Measurements from ENCODE around the gene DDX3X. TPM values are rescaled to one million over a fixed set of nuclear protein-coding genes. Genes with fewer than 3 reads are reported as not detected.

DDX3X gene
- total and polyA plus RNA-seq, 2 experiments from 2014 or later = 68.1 to 239 TPM

- no peak for TF ChIP-seq ZNF462 (CRISPR knock-in tag; IDR thresholded peaks at IDR 0.05)
Measured at GRCh38 chrX:41312786-41313185, 21.2 kb upstream of the DDX3X start (continued).

GRCh38 chrX:41313419-41313818 lies 20.5 kb upstream of the DDX3X start:
- no peaks in the 10 kb centered on the region for H3K4me1 Mint-ChIP-seq
- H3K27ac Mint-ChIP-seq = no peak overlapping the region
- H3K36me3 ChIP-seq (ENCODE audit: insufficient read depth) = no peaks in the 10 kb centered on the region
- no peak for DNase-seq (ENCODE audit: low spot score)
- H3K27ac ChIP-seq (ENCODE audit: low read depth) = no peak overlapping the region
- H3K27me3 Mint-ChIP-seq (ENCODE audit: insufficient read depth, low read depth, poor library complexity) = peaks cover 2% of the 10 kb centered on the region
- H3K27me3 ChIP-seq (ENCODE audit: insufficient read depth) = no peaks in the 10 kb centered on the region
- ATAC-seq = no peak
- no peaks in the 10 kb centered on the region for H3F3A ChIP-seq (replicated peaks; ENCODE audit: low read depth)
- no peak overlapping the region for H3K4me3 ChIP-seq
- no peaks in the 10 kb centered on the region for H3K4me1 ChIP-seq (ENCODE audit: insufficient read depth)
- H2AFZ ChIP-seq = no peak overlapping the region
- H3K4me2 ChIP-seq = no peak overlapping the region
- H3K9me3 Mint-ChIP-seq = no peaks in the 10 kb centered on the region
- no peaks in the 10 kb centered on the region for H4K20me1 ChIP-seq (replicated peaks; ENCODE audit: insufficient read depth)
- no peaks in the 10 kb centered on the region for H3K79me2 ChIP-seq (replicated peaks; ENCODE audit: insufficient read depth)
- H3K9me2 ChIP-seq (ENCODE audit: insufficient read depth) = no peaks in the 10 kb centered on the region
- H3K36me3 Mint-ChIP-seq (ENCODE audit: low read depth) = no peaks in the 10 kb centered on the region
- no peak overlapping the region for H3K4me3 Mint-ChIP-seq
- TF ChIP-seq ZNF331 (CRISPR knock-in tag; IDR thresholded peaks at IDR 0.05; ENCODE audit: low read depth) (no peak), ZNF462 (CRISPR knock-in tag; IDR thresholded peaks at IDR 0.05) (no peak), CTCF (conservative IDR thresholded peaks at IDR 0.05; ENCODE audit: low read depth in 2 of 2) (no peak)

Measured in GM23338 (cell line).